AG10803 (cell line): ENCODE results near the gene ADGRG4.

ENCODE experiments used
- DNase-seq: peaks from one replicate; pipeline ENCODE4 v3.0.0; 2010; ENCODE audit warnings: low read depth
- H3K4me3 ChIP-seq: 2 replicates; pipeline ENCODE4 v1.5.1; 2011; ENCODE audit warnings: mild to moderate bottlenecking, low read length, control low read depth
- TF ChIP-seq, protein P1 (sequence below): conservative IDR thresholded peaks from 2 replicates; pipeline ENCODE4 v1.5.1; 2011; ENCODE audit warnings: mild to moderate bottlenecking, low read length, control low read depth, inconsistent platforms

ADGRG4 gene

GRCh38 chrX:136260776-136261175 is 40.0 kb upstream of the ADGRG4 start:
- TF ChIP-seq, protein P1, sequence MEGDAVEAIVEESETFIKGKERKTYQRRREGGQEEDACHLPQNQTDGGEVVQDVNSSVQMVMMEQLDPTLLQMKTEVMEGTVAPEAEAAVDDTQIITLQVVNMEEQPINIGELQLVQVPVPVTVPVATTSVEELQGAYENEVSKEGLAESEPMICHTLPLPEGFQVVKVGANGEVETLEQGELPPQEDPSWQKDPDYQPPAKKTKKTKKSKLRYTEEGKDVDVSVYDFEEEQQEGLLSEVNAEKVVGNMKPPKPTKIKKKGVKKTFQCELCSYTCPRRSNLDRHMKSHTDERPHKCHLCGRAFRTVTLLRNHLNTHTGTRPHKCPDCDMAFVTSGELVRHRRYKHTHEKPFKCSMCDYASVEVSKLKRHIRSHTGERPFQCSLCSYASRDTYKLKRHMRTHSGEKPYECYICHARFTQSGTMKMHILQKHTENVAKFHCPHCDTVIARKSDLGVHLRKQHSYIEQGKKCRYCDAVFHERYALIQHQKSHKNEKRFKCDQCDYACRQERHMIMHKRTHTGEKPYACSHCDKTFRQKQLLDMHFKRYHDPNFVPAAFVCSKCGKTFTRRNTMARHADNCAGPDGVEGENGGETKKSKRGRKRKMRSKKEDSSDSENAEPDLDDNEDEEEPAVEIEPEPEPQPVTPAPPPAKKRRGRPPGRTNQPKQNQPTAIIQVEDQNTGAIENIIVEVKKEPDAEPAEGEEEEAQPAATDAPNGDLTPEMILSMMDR: no peak
- DNase-seq: peak; percentile 77
- no peak overlapping the region for H3K4me3 ChIP-seq

DNA sequence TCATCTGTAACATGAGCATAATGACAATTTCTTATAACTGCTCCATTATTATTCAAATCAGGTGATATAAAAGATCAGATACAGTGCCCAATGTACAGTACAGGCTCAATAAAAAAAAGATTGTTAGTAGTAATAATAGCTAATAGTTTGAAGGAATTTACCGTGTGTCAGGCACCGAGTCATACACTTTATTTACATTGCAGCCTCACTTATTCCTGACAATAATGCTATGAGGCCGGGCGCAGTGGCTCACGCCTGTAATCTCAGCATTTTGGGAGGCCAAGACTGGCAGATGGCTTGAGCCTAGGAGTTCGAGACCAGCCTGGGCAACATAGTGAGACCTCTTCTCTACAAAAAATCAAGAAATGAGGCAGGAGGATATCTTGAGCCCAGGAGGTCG is 39.4 kb upstream of the ADGRG4 start:
- no peak for DNase-seq
- TF ChIP-seq, protein P1: no peak
- H3K4me3 ChIP-seq: no peak overlapping the region

DNA sequence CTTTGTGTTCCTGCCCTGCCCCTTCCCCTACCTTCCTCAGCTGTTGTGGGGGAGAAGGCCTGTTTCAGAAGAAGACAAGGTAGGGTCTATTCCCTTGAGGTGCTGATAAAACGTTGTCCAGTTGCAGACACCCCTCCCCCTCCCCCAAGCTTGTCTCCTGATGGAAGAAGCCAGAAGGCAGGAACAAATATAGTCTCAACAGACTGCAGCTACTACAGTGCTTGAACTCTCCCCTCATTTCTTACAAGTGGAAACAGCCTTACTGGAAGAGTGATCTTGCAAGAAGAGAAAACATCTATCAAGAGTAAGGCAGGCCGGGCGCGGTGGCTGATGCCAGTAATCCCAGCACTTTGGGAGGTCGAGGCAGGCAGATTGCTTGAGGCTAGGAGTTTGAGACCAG is 38.5 kb upstream of the ADGRG4 start:
- DNase-seq: no peak
- TF ChIP-seq, protein P1: no peak
- H3K4me3 ChIP-seq: no peak overlapping the region

- no peak overlapping the region for H3K4me3 ChIP-seq
- TF ChIP-seq, protein P1: no peak
- peak; percentile 4 for DNase-seq
Observed at GRCh38 chrX:136262812-136263315, 37.9 kb upstream of the ADGRG4 start.

DNA sequence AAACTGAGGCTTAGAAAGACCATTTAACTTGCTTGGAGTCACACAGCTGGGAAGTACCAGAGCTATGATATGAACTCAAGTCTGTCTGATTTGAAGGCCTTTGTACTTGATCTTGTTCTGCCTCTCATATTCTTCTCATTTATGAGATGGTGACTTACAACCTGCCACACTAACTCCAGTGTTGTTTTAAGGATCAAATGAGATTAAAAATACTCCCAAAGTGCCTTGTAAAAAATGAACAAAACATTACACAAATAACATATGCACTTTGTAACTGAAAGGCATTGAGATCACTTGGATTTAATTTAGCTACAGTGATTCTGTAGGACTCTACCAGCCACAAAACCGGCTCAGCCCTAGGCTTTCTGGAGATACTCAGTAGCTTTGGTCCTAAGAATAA is 33.9 kb upstream of the ADGRG4 start:
- TF ChIP-seq, protein P1: no peak
- DNase-seq: no peak
- no peak overlapping the region for H3K4me3 ChIP-seq

DNA sequence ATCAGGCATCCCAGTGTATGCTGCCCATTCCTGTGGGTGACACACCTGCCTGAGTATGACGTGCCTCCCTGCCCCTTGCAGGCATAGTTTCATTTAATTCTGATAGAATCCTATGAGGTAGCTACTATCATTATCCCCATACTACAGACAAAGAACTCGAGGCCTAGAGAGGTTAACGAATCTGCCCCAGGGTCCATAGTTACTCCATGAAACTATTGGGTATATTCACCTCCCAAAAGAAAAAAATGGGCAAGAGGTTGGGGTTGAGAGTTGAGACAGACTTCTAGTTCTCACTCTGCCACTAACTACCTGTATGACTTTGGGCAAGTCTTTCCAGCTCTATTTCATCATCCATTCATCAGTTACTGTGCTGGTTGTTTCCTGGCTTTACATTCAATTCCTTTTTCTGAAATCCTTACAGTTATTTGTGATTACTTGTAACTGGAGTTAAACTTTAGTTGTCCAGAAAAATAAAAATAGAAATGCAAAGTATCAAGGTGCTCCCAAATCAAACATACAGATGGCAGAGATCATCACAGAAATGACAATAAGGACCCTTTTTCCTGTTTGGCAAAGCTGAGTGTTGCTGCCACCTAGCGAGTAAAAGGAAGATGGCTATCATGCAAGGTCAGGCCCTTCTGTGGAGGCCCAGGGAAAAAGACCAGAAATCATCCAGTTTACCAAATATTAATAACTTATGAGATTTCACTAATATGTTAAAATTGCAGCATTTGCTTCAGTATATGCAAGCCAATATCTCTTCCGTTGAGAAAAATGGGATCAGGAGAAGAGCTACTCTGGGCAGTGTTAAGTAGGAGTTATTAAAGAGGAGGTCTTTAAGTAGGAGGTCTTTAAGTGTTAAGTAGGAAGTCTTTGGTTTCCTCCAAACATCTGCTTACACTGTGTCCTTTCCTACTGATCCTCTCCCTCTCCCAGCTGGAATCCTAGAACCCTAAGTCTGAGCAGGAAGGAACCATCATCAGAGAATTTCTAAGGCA is 32.4 kb upstream of the ADGRG4 start:
- no peak overlapping the region for H3K4me3 ChIP-seq
- TF ChIP-seq, protein P1: peak; percentile 76
- peak; percentile 36 for DNase-seq

GRCh38 chrX:136269921-136270320 is 30.8 kb upstream of the ADGRG4 start:
- DNase-seq: no peak
- TF ChIP-seq, protein P1: no peak
- H3K4me3 ChIP-seq: no peak overlapping the region
